Forelimb muscle (tissue), 1 donor: ENCODE data around the gene MSI2. TPM values are rescaled to one million over a fixed set of nuclear protein-coding genes. Genes with fewer than 3 reads are reported as not detected.

Experiments used
- DNase-seq: peaks from one replicate; pipeline ENCODE4 v3.0.0-alpha.2; 2013; ENCODE audit warnings: low read depth
- polyA plus RNA-seq: library from polyadenylated mRNA; unstranded; fragments of 120-200 nt; gene quantifications from one replicate; pipeline ENCODE4 v1.2.1, GENCODE V29; 2013; ENCODE audit not compliant: insufficient read length

MSI2 gene
- polyA plus RNA-seq, 1 donor: 31.6 TPM

GRCh38 chr17:57662041-57662440 is 405.7 kb downstream of the MSI2 start:
- no peak for DNase-seq

- DNase-seq: peak; percentile 71
Observed at GRCh38 chr17:57662644-57663308, 406.5 kb downstream of the MSI2 start.

GRCh38 chr17:57663326-57664070 is 407.2 kb downstream of the MSI2 start:
- DNase-seq: no peak

- no peak for DNase-seq
Observed at GRCh38 chr17:57665128-57665527, 408.8 kb downstream of the MSI2 start.

- no peak for DNase-seq
Observed at GRCh38 chr17:57665696-57666095, 409.4 kb downstream of the MSI2 start.

- no peak for DNase-seq
Observed at GRCh38 chr17:57666201-57666870, 410.0 kb downstream of the MSI2 start.

- no peak for DNase-seq
Observed at GRCh38 chr17:57666946-57667345, 410.6 kb downstream of the MSI2 start.

GRCh38 chr17:57667461-57667923 is 411.2 kb downstream of the MSI2 start:
- DNase-seq: no peak

- DNase-seq: no peak
Observed at GRCh38 chr17:57668332-57668731, 412.0 kb downstream of the MSI2 start.

GRCh38 chr17:57669671-57670529 is 413.6 kb downstream of the MSI2 start:
- DNase-seq: no peak

- DNase-seq: no peak
Observed at GRCh38 chr17:57670769-57671569, 414.6 kb downstream of the MSI2 start.

GRCh38 chr17:57671667-57672632 is 415.6 kb downstream of the MSI2 start:
- DNase-seq: peak; percentile 25

GRCh38 chr17:57672971-57673370 is 416.6 kb downstream of the MSI2 start:
- DNase-seq: no peak

- no peak for DNase-seq
Observed at GRCh38 chr17:57674894-57675293, 418.6 kb downstream of the MSI2 start.

- DNase-seq: no peak
Observed at GRCh38 chr17:57675427-57676387, 419.4 kb downstream of the MSI2 start.

- DNase-seq: no peak
Observed at GRCh38 chr17:57676543-57676942, 420.2 kb downstream of the MSI2 start.

- DNase-seq: no peak
Observed at GRCh38 chr17:57677301-57677700, 421.0 kb downstream of the MSI2 start.

GRCh38 chr17:57677858-57678257 is 421.5 kb downstream of the MSI2 start:
- no peak for DNase-seq
